GM21786 (cell line): ENCODE measurements around the gene PRR22.
"Not testable (repeated sequence)": the region's sequence is repeated elsewhere in the genome, so short reads cannot be mapped to it uniquely, and the experiment has no call there.

Experiments
- ATAC-seq: cut with Tn5 transposase; IDR thresholded peaks from one replicate; pipeline ENCODE4 v1.9.1; 2021; ENCODE audit not compliant: unreplicated experiment

The PRR22 gene

DNA sequence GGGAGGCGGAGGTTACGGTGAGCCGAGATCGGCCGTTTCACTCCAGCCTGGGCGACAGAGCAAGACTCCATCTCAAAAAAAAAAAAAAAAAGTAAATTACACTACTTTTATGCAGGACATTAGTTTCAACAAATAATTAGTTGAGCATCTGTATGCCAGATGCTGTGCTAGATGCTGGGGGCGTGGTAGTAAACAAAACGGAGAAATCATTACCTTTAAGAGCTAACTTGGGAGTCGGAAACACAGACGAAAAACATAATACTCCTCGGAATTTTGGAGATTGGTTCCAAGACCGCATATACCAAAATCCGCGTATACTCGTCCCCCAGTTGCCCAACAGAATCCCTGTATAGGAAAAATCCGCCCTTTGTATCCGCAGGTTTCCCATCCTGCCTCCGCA is 7.7 kb upstream of the PRR22 start:
- ATAC-seq, result no peak

DNA sequence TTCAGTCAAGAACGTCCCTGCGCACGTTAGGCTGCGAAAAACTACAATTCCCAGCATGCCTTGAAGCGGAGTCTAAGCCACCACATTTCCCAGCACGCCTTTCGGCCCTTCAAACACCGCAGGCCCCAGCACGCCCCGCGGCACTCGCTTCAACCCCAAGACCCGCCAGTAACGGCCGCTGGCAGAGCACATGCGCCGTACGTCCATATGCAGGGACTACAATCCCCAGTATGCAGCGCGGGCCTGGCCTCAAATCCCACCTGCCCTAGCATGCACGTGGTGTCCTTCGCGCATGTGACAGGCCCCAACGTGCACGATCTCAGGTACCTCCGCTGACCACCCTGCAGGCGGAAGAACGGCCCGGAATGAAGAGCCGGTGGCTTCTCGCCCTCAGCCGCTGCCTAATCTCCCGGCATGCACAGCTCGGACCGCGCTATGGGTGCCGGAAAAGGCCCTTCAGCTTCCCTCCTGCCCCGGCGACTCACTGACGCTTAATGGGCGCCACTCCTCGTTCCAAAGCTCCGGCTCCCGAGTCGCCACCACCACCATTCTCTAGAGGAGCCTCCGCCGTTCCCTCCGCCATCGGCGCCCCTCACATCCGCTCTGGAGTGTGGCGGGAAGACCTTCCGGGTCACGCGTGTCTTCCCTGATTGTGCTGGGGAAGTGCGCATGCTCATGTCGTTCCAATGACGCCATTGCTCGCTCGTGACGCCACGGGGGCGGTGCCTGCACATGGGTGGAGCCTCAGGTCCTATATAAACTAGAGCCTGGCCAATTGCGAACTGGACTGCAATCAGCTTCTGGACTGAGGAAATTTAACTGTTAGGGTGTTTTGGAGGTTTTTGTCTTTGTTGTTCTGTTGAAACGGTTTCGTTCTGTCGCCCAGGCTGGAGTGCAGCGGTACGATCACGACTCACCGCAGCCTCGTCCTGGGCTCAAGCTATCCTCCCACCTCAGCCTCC is 6.3 kb upstream of the PRR22 start, which contains the start of gene DUS3L:
TSS of gene DUS3L (minus strand) at position 605 of the 962 bp plus-strand sequence. CDS start at position 583, 22 bp downstream.
- ATAC-seq, result peak; percentile 85

- ATAC-seq, result no peak
Measured at GRCh38 chr19:5789886-5790558, 5.5 kb upstream of the PRR22 start.

DNA sequence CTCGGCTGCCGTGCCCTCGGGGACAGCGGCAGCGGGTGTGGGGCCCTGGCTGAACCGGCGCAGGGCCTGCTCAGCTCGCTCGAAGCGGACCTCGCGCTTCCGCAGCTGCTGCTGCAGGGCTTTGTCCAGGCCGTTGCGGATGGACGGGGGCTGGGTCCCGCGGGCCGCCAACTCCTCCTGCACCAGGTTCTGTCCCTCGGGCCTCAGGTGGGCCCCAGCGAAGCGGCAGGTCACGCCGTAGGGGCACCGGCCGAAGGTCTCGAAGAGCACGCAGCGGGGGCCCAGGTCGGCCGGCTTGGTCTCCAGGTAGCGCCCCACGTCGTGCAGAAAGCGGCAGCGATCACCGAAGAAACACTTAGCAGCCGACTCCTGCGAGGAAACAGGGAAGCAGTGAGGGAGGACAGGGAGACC is 4.8 kb upstream of the PRR22 start:
- no peak for ATAC-seq

GRCh38 chr19:5788422-5788821 is 3.9 kb upstream of the PRR22 start:
- ATAC-seq, result no peak

- ATAC-seq, result no peak
Measured at GRCh38 chr19:5787409-5788182, 3.0 kb upstream of the PRR22 start.

- ATAC-seq, result no peak
Measured at GRCh38 chr19:5786593-5787408, 2.3 kb upstream of the PRR22 start.

DNA sequence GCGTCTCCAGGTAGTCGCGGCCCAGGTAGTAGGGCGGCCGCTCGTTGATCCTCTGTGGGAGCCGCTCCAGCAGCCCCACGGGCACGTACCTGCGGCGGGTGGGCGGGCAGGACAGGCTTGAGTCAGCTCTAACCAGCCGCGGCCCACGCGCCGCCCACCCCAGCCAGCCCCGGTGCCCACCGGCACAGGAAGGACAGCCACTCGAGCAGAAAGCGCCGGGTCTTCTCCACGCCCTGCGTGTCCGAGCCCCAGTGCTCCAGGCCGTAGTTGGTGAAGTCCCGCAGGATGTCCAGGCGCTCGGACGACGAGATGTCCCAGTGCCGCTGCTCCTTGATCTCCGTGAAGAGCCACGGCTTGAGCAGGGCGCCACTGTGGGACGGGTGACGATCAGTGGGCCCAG is 877 bp upstream of the PRR22 start:
- ATAC-seq, result no peak

DNA sequence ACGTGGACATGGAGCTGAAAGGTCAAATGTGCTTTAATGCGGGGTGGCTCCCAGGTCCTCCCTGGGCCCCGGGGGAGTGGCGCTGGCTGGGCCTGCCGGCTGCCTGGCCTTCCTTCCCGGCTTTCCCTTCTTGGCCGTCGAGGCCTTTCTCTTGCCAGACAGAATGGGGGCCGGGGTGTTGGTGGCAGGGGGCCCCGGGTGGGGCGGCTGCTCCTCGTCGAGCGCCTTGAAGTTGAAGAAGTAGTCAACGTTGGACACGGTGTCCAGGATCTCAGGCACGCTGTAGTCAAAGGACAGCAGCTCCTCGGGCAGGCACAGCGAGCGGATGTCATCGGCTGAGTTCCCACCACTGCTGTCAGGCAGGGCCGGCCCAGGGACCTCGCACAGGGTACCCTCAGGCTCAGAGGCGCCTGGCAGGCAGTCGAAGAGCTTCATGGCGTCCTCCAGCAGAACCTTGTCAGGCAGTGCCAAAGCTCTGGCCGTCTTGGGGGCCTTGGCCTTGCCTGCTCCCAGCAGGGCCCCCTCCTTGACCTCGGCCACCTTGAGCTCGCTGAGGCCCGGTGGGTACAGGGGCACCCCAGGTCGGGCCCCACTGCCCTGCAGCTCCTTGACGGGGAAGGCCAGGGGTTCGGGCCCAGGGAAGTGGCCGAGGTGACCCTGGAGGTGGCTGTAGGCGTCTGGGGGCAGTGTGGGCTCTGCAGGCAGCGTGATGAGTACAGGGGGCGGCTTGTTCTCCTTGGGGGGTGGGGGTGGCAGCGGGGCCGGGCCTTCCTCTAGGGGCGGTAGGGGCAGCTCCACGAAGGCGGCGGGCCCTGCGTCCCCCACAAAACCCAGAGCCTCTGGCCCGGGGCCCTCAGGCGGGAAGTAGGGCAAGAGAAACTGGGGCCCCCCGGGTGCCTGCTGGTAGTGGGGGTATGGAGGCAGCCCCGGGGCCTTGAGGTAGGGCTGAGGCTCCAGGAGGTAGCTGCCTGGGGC is 1.3 kb downstream of the PRR22 start:
- ATAC-seq, result no peak

GRCh38 chr19:5782322-5782721 is 2.2 kb downstream of the PRR22 start:
- ATAC-seq, result no peak

DNA sequence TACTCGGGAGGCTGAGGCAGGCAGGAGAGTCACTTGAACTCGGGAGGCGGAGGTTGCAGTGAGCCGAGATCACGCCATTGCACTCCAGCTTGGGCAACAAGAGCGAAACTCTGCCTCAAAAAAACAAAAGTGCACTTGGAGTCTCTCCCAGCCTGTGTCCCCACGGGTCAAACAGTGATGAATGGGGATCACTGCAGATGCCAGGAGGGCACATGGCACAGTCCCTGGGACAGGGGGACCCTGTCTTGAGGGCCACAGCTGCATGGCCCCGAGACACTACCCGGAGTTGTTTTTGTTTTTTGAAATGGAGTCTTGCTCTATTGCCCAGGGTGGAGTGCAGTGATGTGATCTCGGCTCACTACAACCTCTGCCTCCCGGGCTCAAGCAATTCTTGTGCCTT is 3.6 kb downstream of the PRR22 start:
- not testable (repeated sequence) for ATAC-seq

- no peak for ATAC-seq
Measured at GRCh38 chr19:5778402-5778801, 6.1 kb downstream of the PRR22 start.

GRCh38 chr19:5775668-5776309 is 8.8 kb downstream of the PRR22 start:
- no peak for ATAC-seq

- no peak for ATAC-seq
Measured at GRCh38 chr19:5774921-5775320, 9.6 kb downstream of the PRR22 start.

DNA sequence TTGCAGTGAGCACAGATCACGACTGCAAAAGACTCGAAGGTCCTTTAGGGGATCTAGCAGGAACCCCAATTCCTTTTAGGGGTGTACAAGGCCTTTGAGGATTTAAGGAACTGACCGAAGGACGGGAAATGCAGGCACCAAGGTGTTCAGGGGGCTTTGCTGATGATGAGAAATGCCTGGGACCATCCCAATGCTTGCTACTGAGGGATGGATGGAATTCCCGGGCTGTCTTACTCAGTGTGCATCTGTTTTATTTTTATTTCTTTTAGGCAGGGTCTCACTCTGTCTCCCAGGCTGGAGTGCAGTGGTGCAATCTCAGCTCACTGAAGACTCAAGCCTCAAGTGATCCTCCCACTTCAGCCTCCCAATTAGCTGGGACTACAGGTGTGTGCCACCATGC is 11.3 kb downstream of the PRR22 start:
- no peak for ATAC-seq

- ATAC-seq, result no peak
Measured at GRCh38 chr19:5772416-5772815, 12.1 kb downstream of the PRR22 start.

DNA sequence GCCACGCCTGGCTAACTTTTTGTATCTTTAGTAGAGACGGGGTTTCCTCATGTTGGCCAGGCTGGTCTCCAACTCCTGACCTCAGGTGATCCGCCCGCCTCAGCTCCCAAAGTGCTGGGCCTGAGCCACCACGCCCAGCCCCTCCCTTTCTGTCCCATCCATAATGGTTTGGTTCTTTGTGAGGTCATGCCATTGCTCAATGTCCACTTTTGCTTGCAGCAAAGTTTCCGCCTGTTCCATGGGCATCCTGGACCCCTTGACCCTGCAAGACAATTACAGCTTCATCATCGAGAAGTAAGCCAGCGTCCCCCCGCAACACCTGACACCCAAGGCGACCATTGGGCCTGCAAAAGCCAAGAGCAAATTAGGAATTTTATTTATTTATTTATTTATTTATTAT is 16.6 kb downstream of the PRR22 start:
- ATAC-seq, result no peak

- no peak for ATAC-seq
Measured at GRCh38 chr19:5765220-5765619, 19.3 kb downstream of the PRR22 start.
